Hepatocyte (in vitro differentiated cells): Measurements from ENCODE around the gene TFB2M. TPM values are rescaled to one million over a fixed set of nuclear protein-coding genes. Genes with fewer than 3 reads are reported as not detected.

ENCODE experiments used
- DNase-seq: peaks from one replicate; pipeline ENCODE4 v3.0.0-alpha.2; 2016; ENCODE audit warnings: low spot score
- H2AFZ ChIP-seq: fragments of 200-600 bp; sonication (generic); 2 replicates; pipeline ENCODE4 v1.6.0; 2016; ENCODE audit warnings: antibody characterized with exemption, mild to moderate bottlenecking
- H3K27ac ChIP-seq: fragments of 200-600 bp; sonication (generic); 2 replicates; pipeline ENCODE4 v1.5.1; 2016; ENCODE audit warnings: mild to moderate bottlenecking
- H3K27me3 ChIP-seq: fragments of 200-600 bp; sonication (generic); 2 replicates; pipeline ENCODE4 v1.6.1; 2016
- H3K36me3 ChIP-seq: fragments of 200-600 bp; sonication (generic); replicated peaks from 2 replicates; pipeline ENCODE4 v1.5.1; 2016; ENCODE audit warnings: low read depth; ENCODE audit not compliant: insufficient read depth
- H3K4me1 ChIP-seq: fragments of 200-600 bp; sonication (generic); 2 replicates; pipeline ENCODE4 v1.5.1; 2016; ENCODE audit warnings: mild to moderate bottlenecking, moderate library complexity; ENCODE audit not compliant: insufficient read depth
- H3K4me2 ChIP-seq: fragments of 200-600 bp; sonication (generic); 2 replicates; pipeline ENCODE4 v1.6.0; 2016
- H3K4me3 ChIP-seq: fragments of 200-600 bp; sonication (generic); 2 replicates; pipeline ENCODE4 v1.5.1; 2016; ENCODE audit warnings: mild to moderate bottlenecking
- H3K79me2 ChIP-seq: fragments of 200-600 bp; sonication (generic); 2 replicates; pipeline ENCODE4 v1.6.0; 2017; ENCODE audit warnings: mild to moderate bottlenecking
- H3K9me2 ChIP-seq: fragments of 200-600 bp; sonication (generic); replicated peaks from 2 replicates; pipeline ENCODE4 v1.6.0; 2017; ENCODE audit warnings: mild to moderate bottlenecking; ENCODE audit not compliant: insufficient read depth
- H3K9me3 ChIP-seq: fragments of 200-600 bp; sonication (generic); 2 replicates; pipeline ENCODE4 v1.5.1; 2016; ENCODE audit warnings: low read depth, mild to moderate bottlenecking
- H4K20me1 ChIP-seq: fragments of 200-600 bp; sonication (generic); 2 replicates; pipeline ENCODE4 v1.6.0; 2016; ENCODE audit warnings: mild to moderate bottlenecking; ENCODE audit not compliant: insufficient read depth, poor library complexity, severe bottlenecking
- EZH2 ChIP-seq: fragments of 200-600 bp; sonication (generic); IDR thresholded peaks from 2 replicates; pipeline ENCODE4 v1.6.1; 2016; ENCODE audit warnings: antibody characterized with exemption, mild to moderate bottlenecking, borderline replicate concordance
- EZH2phosphoT487 ChIP-seq: fragments of 200-600 bp; sonication (generic); IDR thresholded peaks from one replicate; pipeline ENCODE4 v1.6.1; 2018; ENCODE audit warnings: antibody characterized with exemption, mild to moderate bottlenecking, low read depth, moderate library complexity; ENCODE audit not compliant: unreplicated experiment, severe bottlenecking
- WGBS: methylation state at CpG from one replicate; pipeline ENCODE4 v1.1.6; 2016; ENCODE audit warnings: low lambda C conversion rate; ENCODE audit errors: missing lambda C conversion rate; 5-methylcytosine and 5-hydroxymethylcytosine counted together
- polyA plus RNA-seq: library from polyadenylated mRNA; unstranded; fragments of >200 nt; fragmentation: Nextera tagmentation; extraction: Ambion mirVana; gene quantifications from 2 replicates; pipeline ENCODE4 v1.2.1, GENCODE V29; 2016
- total RNA-seq: library from RNA; depleted of rRNA; stranded (reverse); fragments of >200 nt; gene quantifications from 2 replicates; pipeline ENCODE4 v1.2.3, GENCODE V29; 2014
- TF ChIP-seq, protein P1 (sequence below): fragments of 200-600 bp; sonication (generic); IDR thresholded peaks from 2 replicates; pipeline ENCODE4 v1.5.1; 2016; ENCODE audit warnings: antibody characterized with exemption, mild to moderate bottlenecking; ENCODE audit not compliant: poor library complexity

TFB2M gene
- total and polyA plus RNA-seq, 2 experiments from 2014 or later: 14.2 to 16.3 TPM

DNA sequence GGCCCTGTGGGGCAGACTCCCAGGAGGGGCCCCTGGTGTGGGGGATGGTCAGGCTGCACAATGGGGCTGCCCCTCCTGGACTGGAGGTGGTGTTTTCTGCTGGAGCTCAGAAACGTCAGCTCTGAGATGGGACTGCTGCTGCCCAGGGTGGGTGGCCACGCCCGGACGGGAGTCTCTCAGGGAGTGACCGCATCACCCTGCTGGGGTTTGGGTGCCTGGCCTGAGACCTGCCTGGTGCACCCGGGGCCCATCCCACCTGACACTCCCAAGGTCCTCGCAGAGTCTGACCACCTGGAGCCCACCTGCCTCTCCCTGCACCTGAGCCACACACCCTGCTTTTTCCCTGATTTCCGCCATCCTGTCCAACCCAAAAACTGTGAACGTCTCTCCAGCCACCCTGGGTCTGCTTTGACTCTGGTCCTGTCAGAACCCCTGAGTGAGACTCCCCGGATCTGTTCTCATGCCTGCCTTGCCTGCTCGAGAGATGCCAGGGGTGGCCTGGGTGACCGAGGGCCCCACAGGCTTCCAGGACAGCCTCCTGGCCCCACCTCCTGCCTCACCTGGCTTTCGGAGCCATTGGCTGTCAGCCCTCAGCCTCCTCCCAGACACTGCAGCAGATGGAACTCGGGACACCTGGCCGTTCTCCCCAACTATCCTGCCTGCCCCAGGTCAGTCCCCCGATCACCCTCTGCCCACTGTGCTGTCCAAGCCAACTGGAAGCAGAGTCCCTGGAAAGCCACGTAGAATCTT, 47.4 kb downstream of the TFB2M start:
- H3K27me3 ChIP-seq: no peaks in the 10 kb centered on the region
- TF ChIP-seq, protein P1, sequence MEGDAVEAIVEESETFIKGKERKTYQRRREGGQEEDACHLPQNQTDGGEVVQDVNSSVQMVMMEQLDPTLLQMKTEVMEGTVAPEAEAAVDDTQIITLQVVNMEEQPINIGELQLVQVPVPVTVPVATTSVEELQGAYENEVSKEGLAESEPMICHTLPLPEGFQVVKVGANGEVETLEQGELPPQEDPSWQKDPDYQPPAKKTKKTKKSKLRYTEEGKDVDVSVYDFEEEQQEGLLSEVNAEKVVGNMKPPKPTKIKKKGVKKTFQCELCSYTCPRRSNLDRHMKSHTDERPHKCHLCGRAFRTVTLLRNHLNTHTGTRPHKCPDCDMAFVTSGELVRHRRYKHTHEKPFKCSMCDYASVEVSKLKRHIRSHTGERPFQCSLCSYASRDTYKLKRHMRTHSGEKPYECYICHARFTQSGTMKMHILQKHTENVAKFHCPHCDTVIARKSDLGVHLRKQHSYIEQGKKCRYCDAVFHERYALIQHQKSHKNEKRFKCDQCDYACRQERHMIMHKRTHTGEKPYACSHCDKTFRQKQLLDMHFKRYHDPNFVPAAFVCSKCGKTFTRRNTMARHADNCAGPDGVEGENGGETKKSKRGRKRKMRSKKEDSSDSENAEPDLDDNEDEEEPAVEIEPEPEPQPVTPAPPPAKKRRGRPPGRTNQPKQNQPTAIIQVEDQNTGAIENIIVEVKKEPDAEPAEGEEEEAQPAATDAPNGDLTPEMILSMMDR: no peak
- TF ChIP-seq EZH2: no peak
- TF ChIP-seq EZH2phosphoT487: no peak
- no peak overlapping the region for H2AFZ ChIP-seq
- H3K4me1 ChIP-seq: no peaks in the 10 kb centered on the region
- no peak overlapping the region for H3K4me3 ChIP-seq
- no peaks in the 10 kb centered on the region for H3K9me3 ChIP-seq
- H3K36me3 ChIP-seq: no peaks in the 10 kb centered on the region
- H3K27ac ChIP-seq: no peak overlapping the region
- no peaks in the 10 kb centered on the region for H4K20me1 ChIP-seq
- no peaks in the 10 kb centered on the region for H3K79me2 ChIP-seq
- WGBS: 89% methylated on average over 17 of the region's 17 CpGs
- DNase-seq: no peak
- no peak overlapping the region for H3K4me2 ChIP-seq
- H3K9me2 ChIP-seq: no peaks in the 10 kb centered on the region

DNA sequence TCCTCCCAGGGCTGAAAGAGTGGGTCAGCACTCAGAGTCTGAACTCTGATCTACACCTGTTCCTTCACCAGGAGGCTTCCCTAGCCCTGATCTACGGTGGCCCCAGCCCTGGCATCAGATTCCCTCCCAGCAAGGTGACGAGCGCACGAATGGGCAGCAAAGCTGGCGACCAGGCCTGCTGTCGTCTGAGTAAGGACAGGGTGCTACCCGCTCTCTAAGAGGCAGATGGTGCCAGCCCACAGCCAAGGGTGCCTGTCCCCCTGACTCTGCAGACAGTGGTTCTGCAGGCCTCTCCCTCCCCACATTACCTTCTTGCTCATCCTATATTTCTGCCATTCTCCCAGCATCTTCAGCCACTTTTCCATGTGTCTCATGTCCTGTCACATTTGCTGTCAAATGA, 48.7 kb downstream of the TFB2M start:
- no peak for DNase-seq
- Histone ChIP-seq H3K9me2 (no peaks in the 10 kb centered on the region), H3K4me1 (no peaks in the 10 kb centered on the region), H3K4me2 (no peak overlapping the region), H3K4me3 (no peak overlapping the region), H3K79me2 (no peaks in the 10 kb centered on the region), H3K27ac (no peak overlapping the region), H2AFZ (no peak overlapping the region), H3K9me3 (no peaks in the 10 kb centered on the region), H3K27me3 (no peaks in the 10 kb centered on the region), H4K20me1 (no peaks in the 10 kb centered on the region), H3K36me3 (no peaks in the 10 kb centered on the region)
- TF ChIP-seq, protein P1: no peak
- TF ChIP-seq EZH2 (no peak), EZH2phosphoT487 (no peak)
- WGBS: 97% methylated on average over 7 of the region's 7 CpGs

DNA sequence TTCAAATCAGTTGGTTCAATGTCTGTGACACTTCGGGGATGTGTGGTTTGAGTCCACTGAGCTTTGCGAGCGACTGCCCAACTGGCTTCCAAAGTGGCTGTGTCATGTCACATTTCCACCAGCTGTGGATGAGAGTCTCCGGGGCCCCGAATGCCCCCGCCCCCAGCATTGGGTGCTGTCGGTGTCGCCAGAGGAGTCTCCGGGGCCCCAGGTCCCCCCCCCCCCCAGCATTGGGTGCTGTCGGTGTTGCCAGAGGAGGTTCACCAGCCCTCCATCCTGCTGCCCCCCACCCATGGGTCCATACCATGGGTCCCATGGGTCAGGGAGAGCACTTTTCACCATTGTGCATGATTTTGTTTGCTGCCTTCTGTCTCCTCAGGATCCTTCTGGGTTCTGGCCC, 49.9 kb downstream of the TFB2M start:
- 86% methylated on average over 9 of the region's 10 CpGs for WGBS
- TF ChIP-seq EZH2 (no peak), EZH2phosphoT487 (no peak)
- TF ChIP-seq, protein P1: no peak
- Histone ChIP-seq H3K4me1 (no peaks in the 10 kb centered on the region), H3K79me2 (no peaks in the 10 kb centered on the region), H4K20me1 (no peaks in the 10 kb centered on the region), H3K36me3 (no peaks in the 10 kb centered on the region), H3K9me2 (no peaks in the 10 kb centered on the region), H2AFZ (no peak overlapping the region), H3K27me3 (no peaks in the 10 kb centered on the region), H3K27ac (no peak overlapping the region), H3K9me3 (no peaks in the 10 kb centered on the region), H3K4me3 (no peak overlapping the region), H3K4me2 (no peak overlapping the region)
- DNase-seq: no peak
